Activated T-cell treated with anti-CD3 and anti-CD28 coated beads, Interleukin-2, amount 50 U/mL, for 72 hours (primary cell): ENCODE data around the gene GDNF. TPM values are rescaled to one million over a fixed set of nuclear protein-coding genes. Genes with fewer than 3 reads are reported as not detected.
"Not testable (repeated sequence)": the region's sequence is repeated elsewhere in the genome, so short reads cannot be mapped to it uniquely, and the experiment has no call there.

Experiments
- ATAC-seq, 2 donors: fragments of 150-1000 bp; cut with Tn5 transposase; replicated peaks in 1 of 2; 2 replicates each; pipeline ENCODE4 v1.10.0; 2021; ENCODE audit warnings: moderate library complexity in 2 of 2, mild to moderate bottlenecking in 1 of 2
- DNase-seq, 2 donors: peaks; one replicate each; pipeline ENCODE4 v3.0.0; 2021 to 2022; ENCODE audit warnings: mixed read lengths in 1 of 2
- H3K27ac Mint-ChIP-seq: one replicate; pipeline ENCODE4 v1.8.0; 2022; ENCODE audit warnings: mild to moderate bottlenecking, moderate library complexity, mixed read lengths
- H3K27me3 Mint-ChIP-seq: one replicate; pipeline ENCODE4 v1.8.0; 2022; ENCODE audit warnings: low read depth, mixed read lengths
- H3K36me3 Mint-ChIP-seq, 2 donors: one replicate each; pipeline ENCODE4 v1.8.0; 2022; ENCODE audit warnings: mixed read lengths in 2 of 2, mild to moderate bottlenecking in 1 of 2; ENCODE audit not compliant: insufficient read depth in 2 of 2
- H3K4me1 Mint-ChIP-seq: one replicate; pipeline ENCODE4 v1.8.0; 2022; ENCODE audit warnings: low read depth, mixed read lengths
- H3K4me3 Mint-ChIP-seq, 2 donors: one replicate each; pipeline ENCODE4 v1.8.0; 2022; ENCODE audit warnings: mild to moderate bottlenecking in 2 of 2, mixed read lengths in 2 of 2, moderate library complexity in 2 of 2
- H3K9me3 Mint-ChIP-seq, 2 donors: one replicate each; pipeline ENCODE4 v1.8.0; 2022; ENCODE audit warnings: mixed read lengths in 2 of 2
- total RNA-seq, 2 donors: library from RNA; stranded (reverse); gene quantifications; one replicate each; pipeline ENCODE4 v1.2.3, GENCODE V29; 2022

GDNF gene
- total RNA-seq, 2 donors from 2014 or later, result not detected

- not testable (repeated sequence) for H3K4me3 Mint-ChIP-seq, H3K4me1 Mint-ChIP-seq, H3K27me3 Mint-ChIP-seq, H3K36me3 Mint-ChIP-seq, DNase-seq, H3K27ac Mint-ChIP-seq, ATAC-seq, H3K9me3 Mint-ChIP-seq
Measured at GRCh38 chr5:37781409-37781808, 58.4 kb downstream of the GDNF start.

GRCh38 chr5:37777432-37778130 is 62.3 kb downstream of the GDNF start:
- Mint-ChIP-seq H3K36me3 (peaks cover 6% of the 10 kb centered on the region in 2 donors), H3K4me3 (no peak overlapping the region), H3K27ac (no peak overlapping the region), H3K4me1 (no peaks in the 10 kb centered on the region), H3K27me3 (no peaks in the 10 kb centered on the region), H3K9me3 (peaks cover 4 to 14% of the 10 kb centered on the region in 2 donors)
- DNase-seq (no peak), ATAC-seq (no peak)

- no peaks in the 10 kb centered on the region for H3K27me3 Mint-ChIP-seq
- no peak overlapping the region for H3K4me3 Mint-ChIP-seq
- peaks cover 4 to 14% of the 10 kb centered on the region in 2 donors for H3K9me3 Mint-ChIP-seq
- DNase-seq (no peak), ATAC-seq (no peak)
- H3K4me1 Mint-ChIP-seq, result no peaks in the 10 kb centered on the region
- H3K27ac Mint-ChIP-seq, result no peak overlapping the region
- peaks cover 6% of the 10 kb centered on the region in 2 donors for H3K36me3 Mint-ChIP-seq
Measured at GRCh38 chr5:37776826-37777225, 63.0 kb downstream of the GDNF start.

- peaks cover 11% of the 10 kb centered on the region for H3K27me3 Mint-ChIP-seq
- peaks cover 4 to 14% of the 10 kb centered on the region in 2 donors for H3K9me3 Mint-ChIP-seq
Measured at GRCh38 chr5:37774912-37775483, 64.8 kb downstream of the GDNF start.

GRCh38 chr5:37773809-37774208 is 66.0 kb downstream of the GDNF start:
- Mint-ChIP-seq H3K9me3 (peaks cover 4 to 14% of the 10 kb centered on the region in 2 donors), H3K27ac (no peak overlapping the region), H3K27me3 (peaks cover 15% of the 10 kb centered on the region), H3K36me3 (peaks cover 6% of the 10 kb centered on the region in 2 donors), H3K4me3 (no peak overlapping the region), H3K4me1 (no peaks in the 10 kb centered on the region)
- ATAC-seq (no peak), DNase-seq (no peak)

More at GRCh38 chr5:37774912-37775483, 64.8 kb downstream of the GDNF start:
- Mint-ChIP-seq H3K27ac (no peak overlapping the region), H3K36me3 (peaks cover 6% of the 10 kb centered on the region in 2 donors), H3K4me1 (no peaks in the 10 kb centered on the region), H3K4me3 (no peak overlapping the region)
- ATAC-seq (no peak), DNase-seq (peak; percentile 11 to 12)

- Mint-ChIP-seq H3K9me3 (peaks cover 4 to 14% of the 10 kb centered on the region in 2 donors), H3K4me3 (no peak overlapping the region), H3K27me3 (peaks cover 15% of the 10 kb centered on the region), H3K27ac (no peak overlapping the region), H3K4me1 (no peaks in the 10 kb centered on the region), H3K36me3 (peaks cover 6% of the 10 kb centered on the region in 2 donors)
- ATAC-seq (no peak), DNase-seq (no peak)
Measured at GRCh38 chr5:37772255-37772654, 67.6 kb downstream of the GDNF start.

- Mint-ChIP-seq H3K4me1 (no peaks in the 10 kb centered on the region), H3K9me3 (peaks cover 4 to 14% of the 10 kb centered on the region in 2 donors), H3K4me3 (no peak overlapping the region), H3K27me3 (peaks cover 15% of the 10 kb centered on the region), H3K36me3 (peaks cover 6% of the 10 kb centered on the region in 2 donors), H3K27ac (no peak overlapping the region)
- DNase-seq, result no peak
- no peak for ATAC-seq
Measured at GRCh38 chr5:37771731-37772130, 68.1 kb downstream of the GDNF start.

- H3K36me3 Mint-ChIP-seq, result peaks cover 6% of the 10 kb centered on the region in 2 donors
- H3K27ac Mint-ChIP-seq, result no peak overlapping the region
- peaks cover 15% of the 10 kb centered on the region for H3K27me3 Mint-ChIP-seq
- H3K9me3 Mint-ChIP-seq, result peaks cover 4 to 14% of the 10 kb centered on the region in 2 donors
- no peak overlapping the region for H3K4me3 Mint-ChIP-seq
- ATAC-seq (no peak), DNase-seq (no peak)
- H3K4me1 Mint-ChIP-seq, result no peaks in the 10 kb centered on the region
Measured at GRCh38 chr5:37771203-37771611, 68.6 kb downstream of the GDNF start.

GRCh38 chr5:37770786-37771185 is 69.1 kb downstream of the GDNF start:
- Mint-ChIP-seq H3K4me1 (no peaks in the 10 kb centered on the region), H3K27me3 (peaks cover 15% of the 10 kb centered on the region), H3K36me3 (peaks cover 6% of the 10 kb centered on the region in 2 donors), H3K4me3 (no peak overlapping the region), H3K9me3 (peaks cover 4 to 11% of the 10 kb centered on the region in 2 donors), H3K27ac (no peak overlapping the region)
- DNase-seq (no peak), ATAC-seq (no peak)

- H3K4me3 Mint-ChIP-seq, result no peak overlapping the region
- ATAC-seq (no peak), DNase-seq (no peak)
- peaks cover 15% of the 10 kb centered on the region for H3K27me3 Mint-ChIP-seq
- no peak overlapping the region for H3K27ac Mint-ChIP-seq
- H3K36me3 Mint-ChIP-seq, result peaks cover 1 to 3% of the 10 kb centered on the region in 2 donors
- peaks cover under 1 to 6% of the 10 kb centered on the region in 2 donors for H3K9me3 Mint-ChIP-seq
- no peaks in the 10 kb centered on the region for H3K4me1 Mint-ChIP-seq
Measured at GRCh38 chr5:37769840-37770239, 70.0 kb downstream of the GDNF start.

GRCh38 chr5:37769108-37769507 is 70.7 kb downstream of the GDNF start:
- Mint-ChIP-seq H3K27ac (no peak overlapping the region), H3K27me3 (peaks cover 15% of the 10 kb centered on the region), H3K9me3 (peaks cover 0 to 5% of the 10 kb centered on the region in 2 donors), H3K4me3 (no peak overlapping the region), H3K36me3 (peaks cover 0 to 3% of the 10 kb centered on the region in 2 donors), H3K4me1 (no peaks in the 10 kb centered on the region)
- ATAC-seq (no peak), DNase-seq (no peak)

GRCh38 chr5:37768371-37768770 is 71.5 kb downstream of the GDNF start:
- no peak overlapping the region for H3K27ac Mint-ChIP-seq
- peaks cover 0 to 4% of the 10 kb centered on the region in 2 donors for H3K9me3 Mint-ChIP-seq
- H3K27me3 Mint-ChIP-seq, result peaks cover 15% of the 10 kb centered on the region
- ATAC-seq, result no peak
- H3K36me3 Mint-ChIP-seq, result peaks cover 0 to under 1% of the 10 kb centered on the region in 2 donors
- no peaks in the 10 kb centered on the region for H3K4me1 Mint-ChIP-seq
- no peak for DNase-seq
- no peak overlapping the region for H3K4me3 Mint-ChIP-seq

- no peak for DNase-seq
- ATAC-seq, result no peak
- H3K27me3 Mint-ChIP-seq, result peaks cover 15% of the 10 kb centered on the region
- H3K4me3 Mint-ChIP-seq, result no peak overlapping the region
- H3K9me3 Mint-ChIP-seq, result no peaks in the 10 kb centered on the region
- no peaks in the 10 kb centered on the region for H3K36me3 Mint-ChIP-seq
- no peaks in the 10 kb centered on the region for H3K4me1 Mint-ChIP-seq
- no peak overlapping the region for H3K27ac Mint-ChIP-seq
Measured at GRCh38 chr5:37767961-37768360, 71.9 kb downstream of the GDNF start.
